ENCODE measurements around the gene KCNJ6. TPM values are rescaled to one million over a fixed set of nuclear protein-coding genes. Genes with fewer than 3 reads are reported as not detected.
A peak's percentile ranks its signal among the peaks of the same experiment; 100 is the strongest.

KCNJ6 gene, protein sequence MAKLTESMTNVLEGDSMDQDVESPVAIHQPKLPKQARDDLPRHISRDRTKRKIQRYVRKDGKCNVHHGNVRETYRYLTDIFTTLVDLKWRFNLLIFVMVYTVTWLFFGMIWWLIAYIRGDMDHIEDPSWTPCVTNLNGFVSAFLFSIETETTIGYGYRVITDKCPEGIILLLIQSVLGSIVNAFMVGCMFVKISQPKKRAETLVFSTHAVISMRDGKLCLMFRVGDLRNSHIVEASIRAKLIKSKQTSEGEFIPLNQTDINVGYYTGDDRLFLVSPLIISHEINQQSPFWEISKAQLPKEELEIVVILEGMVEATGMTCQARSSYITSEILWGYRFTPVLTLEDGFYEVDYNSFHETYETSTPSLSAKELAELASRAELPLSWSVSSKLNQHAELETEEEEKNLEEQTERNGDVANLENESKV
- 0.52 TPM for total RNA-seq

DNA sequence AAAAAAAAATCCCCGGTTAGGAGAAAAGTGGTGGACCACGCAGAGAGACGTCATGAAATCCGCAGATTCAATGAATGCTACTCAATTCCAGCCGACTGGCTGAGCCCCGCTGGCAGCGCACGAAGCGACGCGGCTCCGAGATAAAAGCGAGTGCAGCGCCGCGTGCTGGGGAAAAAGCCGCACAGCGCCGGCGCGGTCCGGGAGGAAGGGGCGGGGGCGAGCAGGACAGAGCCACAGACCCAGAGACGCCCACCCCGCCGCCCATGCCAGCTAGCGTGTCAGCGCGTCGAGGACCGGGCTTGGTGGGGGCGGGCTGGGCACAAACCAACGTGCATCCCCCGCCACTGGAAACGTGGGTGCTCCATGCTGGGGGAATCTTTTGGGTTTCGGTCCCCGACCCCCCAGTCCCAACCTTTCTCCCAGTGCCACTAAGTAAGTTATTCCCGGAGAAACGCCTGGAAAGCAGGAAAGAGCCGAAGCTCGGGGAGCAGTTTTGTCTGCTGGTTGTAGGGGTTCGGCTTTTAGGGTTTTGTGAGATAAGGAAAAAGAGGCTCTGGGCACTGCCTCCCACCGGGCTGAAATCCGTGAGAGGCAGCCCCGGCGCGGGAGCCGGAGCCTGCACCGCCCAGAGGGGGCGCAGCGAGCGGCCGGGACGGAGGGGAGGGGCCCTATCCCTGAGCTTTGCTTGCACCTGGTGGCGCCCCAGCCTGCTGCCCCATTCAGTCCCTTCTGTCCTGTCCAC lies at the start of gene KCNJ6:
TSS of gene KCNJ6 (minus strand) at position 148 of the 742 bp plus-strand sequence. CDS start 75,775 bp downstream, outside the sequence.
- Histone ChIP-seq H3K27me3 (ENCODE audit: control insufficient read depth in 3 of 3, insufficient read depth in 3 of 3, low read length in 3 of 3) (peaks cover 47 to 70% (median 49%) of the 10 kb centered on the region in 3 donors), H3K36me3 (ENCODE audit: control insufficient read depth in 3 of 3, insufficient read depth in 3 of 3, low read length in 3 of 3) (no peaks in the 10 kb centered on the region), H3K4me3 (ENCODE audit: low read length in 3 of 3) (peak within 1 kb of the TSS in 2 of 3 donors; percentile 6 to 9), H3K9me3 (ENCODE audit: control insufficient read depth in 3 of 3, low read length in 3 of 3) (no peaks in the 10 kb centered on the region), H3K9ac (ENCODE audit: low read depth in 1 of 3, low read length in 3 of 3) (no peak within 1 kb of the TSS), H3K4me1 (ENCODE audit: control insufficient read depth in 3 of 3, insufficient read depth in 3 of 3, low read length in 3 of 3) (peaks cover 2 to 9% (median 7%) of the 10 kb centered on the region in 3 donors), H3K27ac (ENCODE audit: low read depth, low read length) (no peak within 1 kb of the TSS)

DNA sequence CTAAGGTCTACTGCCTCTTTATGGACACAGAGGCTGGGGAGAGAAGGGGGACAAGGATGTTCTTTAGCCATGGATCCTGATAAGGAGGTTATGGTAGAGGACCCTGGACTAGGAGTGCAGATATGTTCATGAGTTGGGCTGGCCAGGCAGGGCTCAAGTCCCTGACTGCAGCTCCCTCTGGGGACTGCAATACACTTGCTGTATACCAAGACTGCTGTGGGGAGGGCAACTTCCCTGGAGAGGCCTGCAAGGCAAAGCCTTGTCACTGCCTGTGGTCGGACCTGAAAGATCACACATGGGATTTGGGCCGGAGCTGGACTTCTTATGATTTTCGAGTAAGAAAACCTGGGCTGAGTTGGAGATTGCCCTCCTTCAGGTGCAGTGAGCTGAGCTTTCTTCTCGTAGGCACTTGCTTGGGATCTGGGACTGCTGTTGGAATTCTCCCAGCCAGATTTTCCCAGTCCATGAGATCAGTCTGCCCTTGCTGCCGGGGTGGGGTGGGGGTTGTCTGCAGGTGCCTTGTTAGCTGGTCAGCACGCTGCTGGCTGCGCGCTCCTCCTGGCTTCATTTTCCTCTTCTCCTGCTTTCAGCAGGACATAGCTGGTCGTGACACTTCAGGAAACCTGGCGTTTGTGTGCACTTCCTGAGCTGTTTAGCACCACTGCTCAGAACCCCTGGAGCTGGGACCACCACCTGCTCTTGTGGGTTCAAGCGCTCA lies 49.0 kb upstream of the KCNJ6 start:
- Histone ChIP-seq H3K9ac (ENCODE audit: low read depth in 1 of 3, low read length in 3 of 3) (no peak overlapping the region), H3K4me3 (ENCODE audit: low read length in 3 of 3) (no peak overlapping the region), H3K36me3 (ENCODE audit: control insufficient read depth in 3 of 3, insufficient read depth in 3 of 3, low read length in 3 of 3) (no peaks in the 10 kb centered on the region), H3K27me3 (ENCODE audit: control insufficient read depth in 3 of 3, insufficient read depth in 3 of 3, low read length in 3 of 3) (peaks cover 0 to 12% (median 5%) of the 10 kb centered on the region in 3 donors), H3K9me3 (ENCODE audit: control insufficient read depth in 3 of 3, low read length in 3 of 3) (no peaks in the 10 kb centered on the region), H3K27ac (ENCODE audit: low read depth, low read length) (no peak overlapping the region), H3K4me1 (ENCODE audit: control insufficient read depth in 3 of 3, insufficient read depth in 3 of 3, low read length in 3 of 3) (no peaks in the 10 kb centered on the region)

DNA sequence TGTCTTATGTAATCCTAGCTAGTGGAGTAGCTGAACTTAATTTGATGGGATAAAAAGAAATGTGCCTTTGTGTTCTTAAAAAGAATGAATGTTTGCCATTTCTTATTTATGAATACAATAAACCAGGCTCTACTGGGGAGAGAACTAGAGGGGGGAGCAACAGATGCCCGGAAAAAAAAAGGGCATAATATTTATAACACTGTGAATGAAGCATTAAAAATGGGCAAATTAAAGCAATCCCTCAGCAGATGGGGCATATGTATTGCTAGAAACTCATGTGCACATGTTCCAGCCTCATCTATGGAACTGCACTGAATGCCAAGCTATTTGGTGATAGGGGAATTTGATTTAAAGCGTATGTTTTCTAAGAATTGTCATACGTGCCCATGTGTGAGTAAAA lies 42.3 kb upstream of the KCNJ6 start:
- no peak overlapping the region for H3K9ac ChIP-seq (ENCODE audit: low read depth in 1 of 3, low read length in 3 of 3)
- no peaks in the 10 kb centered on the region for H3K36me3 ChIP-seq (ENCODE audit: control insufficient read depth in 3 of 3, insufficient read depth in 3 of 3, low read length in 3 of 3)
- H3K9me3 ChIP-seq (ENCODE audit: control insufficient read depth in 3 of 3, low read length in 3 of 3): no peaks in the 10 kb centered on the region
- H3K27ac ChIP-seq (ENCODE audit: low read depth, low read length): no peak overlapping the region
- no peak overlapping the region for H3K4me3 ChIP-seq (ENCODE audit: low read length in 3 of 3)
- H3K4me1 ChIP-seq (ENCODE audit: control insufficient read depth in 3 of 3, insufficient read depth in 3 of 3, low read length in 3 of 3): peaks cover 0 to 10% (median 0%) of the 10 kb centered on the region in 3 donors
- H3K27me3 ChIP-seq (ENCODE audit: control insufficient read depth in 3 of 3, insufficient read depth in 3 of 3, low read length in 3 of 3): peaks cover 0 to 15% (median 3%) of the 10 kb centered on the region in 3 donors

DNA sequence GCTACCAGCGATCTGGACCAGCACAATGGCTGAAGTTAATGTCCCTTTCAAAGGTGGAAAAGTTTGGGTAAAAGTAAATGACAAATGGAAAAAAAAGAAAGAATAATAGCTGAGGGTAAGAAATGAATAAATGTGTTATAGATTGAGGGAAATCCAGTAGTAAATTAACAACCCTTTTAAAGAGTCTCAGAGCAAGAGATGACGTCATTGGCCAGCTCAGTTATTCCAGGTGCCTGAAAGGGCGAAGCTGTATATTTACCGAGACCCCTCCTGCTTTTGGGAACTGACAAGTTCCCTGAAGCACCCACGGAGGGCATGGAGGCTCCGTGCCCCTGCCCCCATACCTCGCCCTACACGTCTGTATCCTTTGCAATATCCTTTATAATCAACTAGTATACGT lies 40.5 kb upstream of the KCNJ6 start:
- Histone ChIP-seq H3K9ac (ENCODE audit: low read depth in 1 of 3, low read length in 3 of 3) (no peak overlapping the region), H3K4me3 (ENCODE audit: low read length in 3 of 3) (no peak overlapping the region), H3K9me3 (ENCODE audit: control insufficient read depth in 3 of 3, low read length in 3 of 3) (no peaks in the 10 kb centered on the region), H3K27ac (ENCODE audit: low read depth, low read length) (no peak overlapping the region), H3K36me3 (ENCODE audit: control insufficient read depth in 3 of 3, insufficient read depth in 3 of 3, low read length in 3 of 3) (no peaks in the 10 kb centered on the region), H3K27me3 (ENCODE audit: control insufficient read depth in 3 of 3, insufficient read depth in 3 of 3, low read length in 3 of 3) (peaks cover 0 to 18% (median 3%) of the 10 kb centered on the region in 3 donors), H3K4me1 (ENCODE audit: control insufficient read depth in 3 of 3, insufficient read depth in 3 of 3, low read length in 3 of 3) (peaks cover 0 to 10% (median 0%) of the 10 kb centered on the region in 3 donors)

DNA sequence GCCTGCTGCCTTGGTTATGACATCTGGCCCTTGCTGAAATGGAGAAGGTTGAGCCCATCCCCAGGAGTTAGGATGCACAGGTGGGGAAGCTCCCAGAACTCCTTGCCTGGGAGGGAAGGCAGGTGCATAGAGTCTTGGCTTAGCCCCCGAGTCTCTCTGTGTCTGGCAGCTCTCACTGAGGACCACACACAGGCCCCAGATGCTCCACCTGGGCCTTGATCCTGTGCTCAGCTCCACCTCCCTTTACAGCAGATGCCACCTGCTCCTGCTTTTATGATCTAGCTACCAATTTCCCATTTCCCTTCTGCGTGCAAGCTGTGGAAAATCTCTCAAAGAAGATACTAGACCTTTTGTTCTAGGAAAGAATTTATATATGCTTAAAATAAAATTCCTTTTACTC lies 28.8 kb upstream of the KCNJ6 start:
- H3K9ac ChIP-seq (ENCODE audit: low read depth in 1 of 3, low read length in 3 of 3): no peak overlapping the region
- H3K27me3 ChIP-seq (ENCODE audit: control insufficient read depth in 3 of 3, insufficient read depth in 3 of 3, low read length in 3 of 3): peaks cover 0 to 7% (median 0%) of the 10 kb centered on the region in 3 donors
- H3K4me1 ChIP-seq (ENCODE audit: control insufficient read depth in 3 of 3, insufficient read depth in 3 of 3, low read length in 3 of 3): no peaks in the 10 kb centered on the region
- H3K4me3 ChIP-seq (ENCODE audit: low read length in 3 of 3): no peak overlapping the region
- no peaks in the 10 kb centered on the region for H3K36me3 ChIP-seq (ENCODE audit: control insufficient read depth in 3 of 3, insufficient read depth in 3 of 3, low read length in 3 of 3)
- no peaks in the 10 kb centered on the region for H3K9me3 ChIP-seq (ENCODE audit: control insufficient read depth in 3 of 3, low read length in 3 of 3)
- no peak overlapping the region for H3K27ac ChIP-seq (ENCODE audit: low read depth, low read length)

DNA sequence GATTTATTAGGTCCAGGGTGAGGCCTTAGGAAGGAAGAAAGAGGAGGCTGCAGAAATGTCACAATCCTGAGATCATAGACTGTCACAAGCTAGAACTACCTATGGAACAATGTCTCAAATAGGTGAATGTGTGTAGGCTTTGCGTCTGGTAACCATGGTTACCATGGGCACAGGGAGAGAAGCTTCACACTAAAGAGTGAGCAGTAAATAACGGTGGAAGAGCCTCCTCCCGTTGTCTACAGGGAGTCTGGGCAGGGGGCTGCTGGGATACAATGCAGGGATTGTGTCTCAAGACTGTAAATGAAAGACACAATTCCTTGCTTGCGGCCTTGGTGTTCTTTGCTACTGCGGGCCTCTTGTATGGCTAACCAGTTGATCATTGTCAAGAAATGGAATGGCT lies 28.2 kb upstream of the KCNJ6 start:
- Histone ChIP-seq H3K36me3 (ENCODE audit: control insufficient read depth in 3 of 3, insufficient read depth in 3 of 3, low read length in 3 of 3) (no peaks in the 10 kb centered on the region), H3K9me3 (ENCODE audit: control insufficient read depth in 3 of 3, low read length in 3 of 3) (peaks cover 0 to 3% (median 0%) of the 10 kb centered on the region in 3 donors), H3K27me3 (ENCODE audit: control insufficient read depth in 3 of 3, insufficient read depth in 3 of 3, low read length in 3 of 3) (peaks cover 0 to 7% (median 0%) of the 10 kb centered on the region in 3 donors), H3K4me3 (ENCODE audit: low read length in 3 of 3) (no peak overlapping the region), H3K27ac (ENCODE audit: low read depth, low read length) (no peak overlapping the region), H3K4me1 (ENCODE audit: control insufficient read depth in 3 of 3, insufficient read depth in 3 of 3, low read length in 3 of 3) (no peaks in the 10 kb centered on the region), H3K9ac (ENCODE audit: low read depth in 1 of 3, low read length in 3 of 3) (no peak overlapping the region)

DNA sequence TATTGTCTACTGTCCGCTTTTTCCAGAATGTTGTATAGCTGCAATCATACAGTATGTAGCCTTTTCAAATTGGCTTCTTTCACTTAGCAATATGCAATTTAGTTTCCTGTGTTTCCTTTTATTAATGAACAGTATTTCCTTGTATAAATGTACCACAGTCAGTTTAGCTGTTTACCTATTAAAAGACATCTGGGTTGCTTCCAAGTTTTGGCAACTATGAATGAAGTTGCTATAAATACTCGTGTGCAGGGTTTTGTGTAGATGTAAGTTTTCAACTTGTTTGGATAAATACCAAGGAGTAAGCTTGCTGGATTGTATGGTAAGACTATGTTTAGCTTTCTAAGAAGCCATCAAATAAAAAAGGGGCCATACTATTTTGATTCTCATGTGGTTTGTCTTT lies 24.4 kb upstream of the KCNJ6 start:
- peaks cover 0 to 3% (median 0%) of the 10 kb centered on the region in 3 donors for H3K9me3 ChIP-seq (ENCODE audit: control insufficient read depth in 3 of 3, low read length in 3 of 3)
- no peak overlapping the region for H3K9ac ChIP-seq (ENCODE audit: low read depth in 1 of 3, low read length in 3 of 3)
- no peak overlapping the region for H3K27ac ChIP-seq (ENCODE audit: low read depth, low read length)
- no peaks in the 10 kb centered on the region for H3K4me1 ChIP-seq (ENCODE audit: control insufficient read depth in 3 of 3, insufficient read depth in 3 of 3, low read length in 3 of 3)
- H3K27me3 ChIP-seq (ENCODE audit: control insufficient read depth in 3 of 3, insufficient read depth in 3 of 3, low read length in 3 of 3): no peaks in the 10 kb centered on the region
- no peaks in the 10 kb centered on the region for H3K36me3 ChIP-seq (ENCODE audit: control insufficient read depth in 3 of 3, insufficient read depth in 3 of 3, low read length in 3 of 3)
- H3K4me3 ChIP-seq (ENCODE audit: low read length in 3 of 3): no peak overlapping the region

DNA sequence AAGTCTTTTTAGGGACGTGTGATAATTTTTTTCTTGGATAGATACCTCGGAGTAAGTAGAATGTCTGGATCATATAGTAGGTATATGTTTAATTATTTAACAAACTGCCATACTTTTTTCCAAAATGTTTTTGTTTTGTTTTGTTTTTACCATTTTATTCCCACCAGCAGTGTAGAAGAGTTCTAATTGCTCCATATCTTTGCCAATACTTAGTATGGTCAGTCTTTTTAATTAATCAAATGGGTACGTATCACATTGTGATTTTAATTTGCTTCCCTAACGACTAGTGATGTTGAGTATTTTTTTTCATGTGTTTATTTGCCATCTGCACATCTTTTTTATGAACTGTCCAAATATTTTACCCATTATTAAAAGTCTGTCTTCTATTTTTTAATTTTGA lies 23.6 kb upstream of the KCNJ6 start:
- Histone ChIP-seq H3K9me3 (ENCODE audit: control insufficient read depth in 3 of 3, low read length in 3 of 3) (peaks cover 0 to 3% (median 0%) of the 10 kb centered on the region in 3 donors), H3K27me3 (ENCODE audit: control insufficient read depth in 3 of 3, insufficient read depth in 3 of 3, low read length in 3 of 3) (no peaks in the 10 kb centered on the region), H3K4me3 (ENCODE audit: low read length in 3 of 3) (no peak overlapping the region), H3K9ac (ENCODE audit: low read depth in 1 of 3, low read length in 3 of 3) (no peak overlapping the region), H3K4me1 (ENCODE audit: control insufficient read depth in 3 of 3, insufficient read depth in 3 of 3, low read length in 3 of 3) (no peaks in the 10 kb centered on the region), H3K27ac (ENCODE audit: low read depth, low read length) (no peak overlapping the region), H3K36me3 (ENCODE audit: control insufficient read depth in 3 of 3, insufficient read depth in 3 of 3, low read length in 3 of 3) (no peaks in the 10 kb centered on the region)

DNA sequence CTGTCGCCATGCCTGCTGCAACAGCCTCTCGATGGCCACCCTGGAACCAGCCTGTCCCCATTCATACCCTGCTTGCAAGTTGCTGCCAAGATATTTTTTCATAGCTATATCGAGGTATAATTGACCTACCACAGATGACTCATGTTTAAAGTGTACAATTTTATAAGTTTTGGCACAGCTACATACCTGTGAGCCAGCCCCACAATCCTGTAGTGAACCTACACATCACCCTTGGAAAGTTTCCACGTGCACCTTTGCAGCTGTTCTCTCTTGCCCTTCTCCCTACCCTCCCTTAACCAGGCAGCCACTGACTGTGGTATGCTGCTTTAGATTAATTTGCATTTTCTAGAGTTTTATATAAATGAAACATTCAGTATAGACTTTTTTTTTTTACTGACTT lies 23.0 kb upstream of the KCNJ6 start:
- Histone ChIP-seq H3K9ac (ENCODE audit: low read depth in 1 of 3, low read length in 3 of 3) (no peak overlapping the region), H3K27me3 (ENCODE audit: control insufficient read depth in 3 of 3, insufficient read depth in 3 of 3, low read length in 3 of 3) (no peaks in the 10 kb centered on the region), H3K4me1 (ENCODE audit: control insufficient read depth in 3 of 3, insufficient read depth in 3 of 3, low read length in 3 of 3) (no peaks in the 10 kb centered on the region), H3K4me3 (ENCODE audit: low read length in 3 of 3) (no peak overlapping the region), H3K9me3 (ENCODE audit: control insufficient read depth in 3 of 3, low read length in 3 of 3) (peaks cover 0 to 3% (median 0%) of the 10 kb centered on the region in 3 donors), H3K27ac (ENCODE audit: low read depth, low read length) (no peak overlapping the region), H3K36me3 (ENCODE audit: control insufficient read depth in 3 of 3, insufficient read depth in 3 of 3, low read length in 3 of 3) (no peaks in the 10 kb centered on the region)

Data from skeletal muscle tissue (tissue), 4 donors.